ENCODE data around the gene MT1E. TPM values are rescaled to one million over a fixed set of nuclear protein-coding genes. Genes with fewer than 3 reads are reported as not detected.

The MT1E gene
- total and polyA plus RNA-seq, 2 of the 13 experiments (the other 11 are each of a cell fraction or from before 2014, with no cell fraction given) = 110 to 1,072 TPM

DNA sequence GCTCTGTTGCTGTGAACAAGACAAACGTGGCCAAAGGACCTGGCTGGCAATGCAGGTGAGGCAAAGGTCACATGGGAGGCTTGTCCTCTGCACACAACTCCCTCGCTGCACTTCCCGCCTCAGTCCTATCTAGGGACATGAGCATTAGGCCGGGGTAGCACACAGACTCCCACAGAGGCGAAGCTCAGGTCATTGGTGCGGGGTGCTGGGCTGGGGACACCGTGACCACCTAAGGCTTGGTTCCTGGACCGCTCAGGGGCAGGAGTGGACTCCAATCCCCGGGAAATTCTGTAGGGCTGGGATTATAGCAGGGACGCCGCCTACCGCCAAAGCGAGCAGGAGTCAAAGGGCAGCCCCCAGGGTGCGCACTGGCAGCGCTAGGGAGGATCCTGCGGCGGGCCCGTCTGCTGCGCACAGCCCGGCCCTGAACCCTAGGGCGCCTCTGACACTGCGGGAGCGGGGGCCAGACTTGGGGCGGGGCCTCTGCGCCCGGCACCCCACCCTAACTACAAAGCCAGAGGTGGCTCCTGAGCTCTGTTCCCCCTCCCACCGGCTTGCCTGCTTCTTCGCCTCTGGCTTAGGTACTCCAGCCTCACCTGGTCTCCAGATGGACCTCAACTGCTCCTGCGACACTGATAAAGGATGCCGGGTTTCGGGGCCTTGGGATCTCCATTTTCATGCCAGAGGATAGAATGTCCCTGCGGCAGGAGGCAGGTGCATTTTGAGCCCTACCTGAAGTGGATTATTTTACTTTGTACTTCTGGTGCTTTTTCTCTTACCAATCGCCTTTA, 22.3 kb downstream of the MT1E start (continued):
- TF ChIP-seq, protein P1, sequence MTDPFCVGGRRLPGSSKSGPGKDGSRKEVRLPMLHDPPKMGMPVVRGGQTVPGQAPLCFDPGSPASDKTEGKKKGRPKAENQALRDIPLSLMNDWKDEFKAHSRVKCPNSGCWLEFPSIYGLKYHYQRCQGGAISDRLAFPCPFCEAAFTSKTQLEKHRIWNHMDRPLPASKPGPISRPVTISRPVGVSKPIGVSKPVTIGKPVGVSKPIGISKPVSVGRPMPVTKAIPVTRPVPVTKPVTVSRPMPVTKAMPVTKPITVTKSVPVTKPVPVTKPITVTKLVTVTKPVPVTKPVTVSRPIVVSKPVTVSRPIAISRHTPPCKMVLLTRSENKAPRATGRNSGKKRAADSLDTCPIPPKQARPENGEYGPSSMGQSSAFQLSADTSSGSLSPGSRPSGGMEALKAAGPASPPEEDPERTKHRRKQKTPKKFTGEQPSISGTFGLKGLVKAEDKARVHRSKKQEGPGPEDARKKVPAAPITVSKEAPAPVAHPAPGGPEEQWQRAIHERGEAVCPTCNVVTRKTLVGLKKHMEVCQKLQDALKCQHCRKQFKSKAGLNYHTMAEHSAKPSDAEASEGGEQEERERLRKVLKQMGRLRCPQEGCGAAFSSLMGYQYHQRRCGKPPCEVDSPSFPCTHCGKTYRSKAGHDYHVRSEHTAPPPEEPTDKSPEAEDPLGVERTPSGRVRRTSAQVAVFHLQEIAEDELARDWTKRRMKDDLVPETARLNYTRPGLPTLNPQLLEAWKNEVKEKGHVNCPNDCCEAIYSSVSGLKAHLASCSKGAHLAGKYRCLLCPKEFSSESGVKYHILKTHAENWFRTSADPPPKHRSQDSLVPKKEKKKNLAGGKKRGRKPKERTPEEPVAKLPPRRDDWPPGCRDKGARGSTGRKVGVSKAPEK (CRISPR knock-in tag; IDR thresholded peaks at IDR 0.05; ENCODE audit: borderline replicate concordance) = 0 out of 2 replicates have a peak, but pooled peaks have one; percentile 52
- TF ChIP-seq HNRNPH1 (optimal IDR thresholded peaks at IDR 0.05; ENCODE audit: low read depth, low read length) (no peak), ZNF510 (CRISPR knock-in tag; IDR thresholded peaks at IDR 0.05; ENCODE audit: low read depth) (0 out of 2 replicates have a peak, but pooled peaks have one; percentile 69), HOXA9 (CRISPR knock-in tag; IDR thresholded peaks at IDR 0.05; ENCODE audit: borderline replicate concordance) (no peak), MXI1 (IDR thresholded peaks at IDR 0.05; ENCODE audit: borderline replicate concordance, low read depth, low read length) (no peak), FLYWCH1 (CRISPR knock-in tag; IDR thresholded peaks at IDR 0.05) (no peak), CC2D1A (CRISPR knock-in tag; IDR thresholded peaks at IDR 0.05) (0 out of 2 replicates have a peak, but pooled peaks have one; percentile 57), ARNT (IDR thresholded peaks at IDR 0.05) (no peak), NRL (CRISPR knock-in tag; IDR thresholded peaks at IDR 0.05; ENCODE audit: borderline replicate concordance) (peak; percentile 46; the same call in 1 of the 2 replicates), KDM2A (CRISPR knock-in tag; IDR thresholded peaks at IDR 0.05; ENCODE audit: borderline replicate concordance, low read depth) (peak; percentile 48; the same call in 1 of the 2 replicates), ZNF225 (CRISPR knock-in tag; IDR thresholded peaks at IDR 0.05) (no peak), NR2F6 (IDR thresholded peaks at IDR 0.05) (peak; percentile 38; the same call in 1 of the 2 replicates), NR2F6 (CRISPR knock-in tag; IDR thresholded peaks at IDR 0.05) (peak; percentile 60; the same call in 1 of the 2 replicates), MAZ (IDR thresholded peaks at IDR 0.05; ENCODE audit: borderline replicate concordance, low read depth, low read length) (no peak), MAZ (CRISPR knock-in tag; IDR thresholded peaks at IDR 0.05; ENCODE audit: low read depth) (peak; percentile 41; the same call in 1 of the 2 replicates), ZMYM3 (CRISPR knock-in tag; IDR thresholded peaks at IDR 0.05) (peak; percentile 60; the same call in 1 of the 2 replicates), TAF1 (CRISPR knock-in tag; IDR thresholded peaks at IDR 0.05) (no peak)
- TF ChIP-seq, protein P2, sequence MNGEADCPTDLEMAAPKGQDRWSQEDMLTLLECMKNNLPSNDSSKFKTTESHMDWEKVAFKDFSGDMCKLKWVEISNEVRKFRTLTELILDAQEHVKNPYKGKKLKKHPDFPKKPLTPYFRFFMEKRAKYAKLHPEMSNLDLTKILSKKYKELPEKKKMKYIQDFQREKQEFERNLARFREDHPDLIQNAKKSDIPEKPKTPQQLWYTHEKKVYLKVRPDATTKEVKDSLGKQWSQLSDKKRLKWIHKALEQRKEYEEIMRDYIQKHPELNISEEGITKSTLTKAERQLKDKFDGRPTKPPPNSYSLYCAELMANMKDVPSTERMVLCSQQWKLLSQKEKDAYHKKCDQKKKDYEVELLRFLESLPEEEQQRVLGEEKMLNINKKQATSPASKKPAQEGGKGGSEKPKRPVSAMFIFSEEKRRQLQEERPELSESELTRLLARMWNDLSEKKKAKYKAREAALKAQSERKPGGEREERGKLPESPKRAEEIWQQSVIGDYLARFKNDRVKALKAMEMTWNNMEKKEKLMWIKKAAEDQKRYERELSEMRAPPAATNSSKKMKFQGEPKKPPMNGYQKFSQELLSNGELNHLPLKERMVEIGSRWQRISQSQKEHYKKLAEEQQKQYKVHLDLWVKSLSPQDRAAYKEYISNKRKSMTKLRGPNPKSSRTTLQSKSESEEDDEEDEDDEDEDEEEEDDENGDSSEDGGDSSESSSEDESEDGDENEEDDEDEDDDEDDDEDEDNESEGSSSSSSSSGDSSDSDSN (CRISPR knock-in tag; IDR thresholded peaks at IDR 0.05) = no peak
- TF ChIP-seq, protein P3, sequence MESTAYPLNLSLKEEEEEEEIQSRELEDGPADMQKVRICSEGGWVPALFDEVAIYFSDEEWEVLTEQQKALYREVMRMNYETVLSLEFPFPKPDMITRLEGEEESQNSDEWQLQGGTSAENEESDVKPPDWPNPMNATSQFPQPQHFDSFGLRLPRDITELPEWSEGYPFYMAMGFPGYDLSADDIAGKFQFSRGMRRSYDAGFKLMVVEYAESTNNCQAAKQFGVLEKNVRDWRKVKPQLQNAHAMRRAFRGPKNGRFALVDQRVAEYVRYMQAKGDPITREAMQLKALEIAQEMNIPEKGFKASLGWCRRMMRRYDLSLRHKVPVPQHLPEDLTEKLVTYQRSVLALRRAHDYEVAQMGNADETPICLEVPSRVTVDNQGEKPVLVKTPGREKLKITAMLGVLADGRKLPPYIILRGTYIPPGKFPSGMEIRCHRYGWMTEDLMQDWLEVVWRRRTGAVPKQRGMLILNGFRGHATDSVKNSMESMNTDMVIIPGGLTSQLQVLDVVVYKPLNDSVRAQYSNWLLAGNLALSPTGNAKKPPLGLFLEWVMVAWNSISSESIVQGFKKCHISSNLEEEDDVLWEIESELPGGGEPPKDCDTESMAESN (CRISPR knock-in tag; conservative IDR thresholded peaks at IDR 0.05) = peak; percentile 62; the same call in 1 of the 2 replicates
- TF ChIP-seq, protein P4, sequence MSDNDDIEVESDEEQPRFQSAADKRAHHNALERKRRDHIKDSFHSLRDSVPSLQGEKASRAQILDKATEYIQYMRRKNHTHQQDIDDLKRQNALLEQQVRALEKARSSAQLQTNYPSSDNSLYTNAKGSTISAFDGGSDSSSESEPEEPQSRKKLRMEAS (IDR thresholded peaks at IDR 0.05) = peak; percentile 67
- TF ChIP-seq, protein P5, sequence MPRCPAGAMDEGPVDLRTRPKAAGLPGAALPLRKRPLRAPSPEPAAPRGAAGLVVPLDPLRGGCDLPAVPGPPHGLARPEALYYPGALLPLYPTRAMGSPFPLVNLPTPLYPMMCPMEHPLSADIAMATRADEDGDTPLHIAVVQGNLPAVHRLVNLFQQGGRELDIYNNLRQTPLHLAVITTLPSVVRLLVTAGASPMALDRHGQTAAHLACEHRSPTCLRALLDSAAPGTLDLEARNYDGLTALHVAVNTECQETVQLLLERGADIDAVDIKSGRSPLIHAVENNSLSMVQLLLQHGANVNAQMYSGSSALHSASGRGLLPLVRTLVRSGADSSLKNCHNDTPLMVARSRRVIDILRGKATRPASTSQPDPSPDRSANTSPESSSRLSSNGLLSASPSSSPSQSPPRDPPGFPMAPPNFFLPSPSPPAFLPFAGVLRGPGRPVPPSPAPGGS (CRISPR knock-in tag; IDR thresholded peaks at IDR 0.05) = 0 out of 2 replicates have a peak, but pooled peaks have one; percentile 30

Measured in HepG2 (cell line).